HepG2 (cell line): ENCODE data around the gene MGST2. TPM values are rescaled to one million over a fixed set of nuclear protein-coding genes. Genes with fewer than 3 reads are reported as not detected.
A peak's percentile ranks its signal among the peaks of the same experiment; 100 is the strongest.

Source experiments
- ARHGAP35 ChIP-seq: sonication (generic); formaldehyde crosslinking; IDR thresholded peaks from 2 replicates; pipeline ENCODE4 v1.9.0; 2022; ENCODE audit warnings: mild to moderate bottlenecking, inconsistent platforms, moderate library complexity, missing genetic modification reagents, borderline replicate concordance
- CC2D1A ChIP-seq: sonication (generic); formaldehyde crosslinking; IDR thresholded peaks from 2 replicates; pipeline ENCODE4 v1.8.1; 2023; ENCODE audit warnings: mild to moderate bottlenecking, missing genetic modification reagents
- HNF1A ChIP-seq, 2 experiments: sonication (generic) in 1 of 2; formaldehyde crosslinking in 1 of 2; IDR thresholded peaks; 2 replicates each; pipeline versions ENCODE4 v1.4.0 to v1.6.1; 2016 to 2020; ENCODE audit warnings: borderline replicate concordance in 1 of 2, low read depth in 1 of 2, mild to moderate bottlenecking in 1 of 2, missing genetic modification reagents in 1 of 2
- HNRNPUL1 ChIP-seq: fragments of 200-400 bp; formaldehyde crosslinking; IDR thresholded peaks from 2 replicates; pipeline ENCODE4 v1.6.1; 2017; ENCODE audit warnings: low read depth, mild to moderate bottlenecking, low read length, moderate library complexity
- HOXA5 ChIP-seq: sonication (generic); formaldehyde crosslinking; IDR thresholded peaks from 2 replicates; pipeline ENCODE4 v1.4.0; 2020; ENCODE audit warnings: missing genetic modification reagents
- KAT8 ChIP-seq: IDR thresholded peaks from 2 replicates; pipeline ENCODE4 v1.6.1; 2016; ENCODE audit warnings: missing genetic modification reagents, missing compliant biosample characterization
- MYC ChIP-seq: sonication (generic); formaldehyde crosslinking; IDR thresholded peaks from 2 replicates; pipeline ENCODE4 v1.9.0; 2021; ENCODE audit warnings: missing genetic modification reagents, borderline replicate concordance
- RNF2 ChIP-seq: fragments of 450-650 bp; conservative IDR thresholded peaks from 2 replicates; pipeline ENCODE4 v1.6.1; 2016; ENCODE audit warnings: low read depth
- SAFB2 ChIP-seq: sonication (generic); formaldehyde crosslinking; IDR thresholded peaks from 2 replicates; pipeline ENCODE4 v1.5.1; 2020; ENCODE audit warnings: missing genetic modification reagents, low read depth, mild to moderate bottlenecking, borderline replicate concordance
- SOX5 ChIP-seq: IDR thresholded peaks from 2 replicates; pipeline ENCODE4 v1.6.1; 2016; ENCODE audit warnings: borderline replicate concordance
- TARDBP ChIP-seq: sonication (generic); formaldehyde crosslinking; IDR thresholded peaks from 2 replicates; pipeline ENCODE4 v1.8.0; 2022; ENCODE audit warnings: mild to moderate bottlenecking, missing genetic modification reagents
- TBL1XR1 ChIP-seq: fragments of 150-350 bp; IDR thresholded peaks from 2 replicates; pipeline ENCODE4 v1.6.1; 2014; ENCODE audit warnings: borderline replicate concordance, low read length; ENCODE audit not compliant: partially characterized antibody
- THAP11 ChIP-seq: IDR thresholded peaks from 2 replicates; pipeline ENCODE4 v1.6.1; 2016; ENCODE audit warnings: missing biosample characterization, missing genetic modification reagents
- XBP1 ChIP-seq: sonication (generic); formaldehyde crosslinking; IDR thresholded peaks from 2 replicates; pipeline ENCODE4 v1.5.0; 2020; ENCODE audit warnings: missing genetic modification reagents
- ZFYVE20 ChIP-seq: sonication (generic); formaldehyde crosslinking; IDR thresholded peaks from 2 replicates; pipeline ENCODE4 v1.8.0; 2023; ENCODE audit warnings: low read depth, mild to moderate bottlenecking, moderate library complexity, missing genetic modification reagents, borderline replicate concordance
- ZKSCAN1 ChIP-seq: fragments of 150-350 bp; IDR thresholded peaks from 2 replicates; pipeline ENCODE4 v1.6.1; 2014; ENCODE audit warnings: low read length
- ZNF563 ChIP-seq: sonication (generic); formaldehyde crosslinking; IDR thresholded peaks from 2 replicates; pipeline ENCODE4 v1.8.0; 2022; ENCODE audit warnings: mild to moderate bottlenecking, moderate library complexity, missing genetic modification reagents
- ZNF749 ChIP-seq: sonication (generic); formaldehyde crosslinking; IDR thresholded peaks from 2 replicates; pipeline ENCODE4 v1.8.0; 2022; ENCODE audit warnings: mild to moderate bottlenecking, missing genetic modification reagents, moderate library complexity, borderline replicate concordance
- polyA plus RNA-seq, 8 experiments: library from polyadenylated mRNA; depleted of rRNA in 3 of 8; stranded (reverse) in 7 of 8; unstranded in 1 of 8; fragments of >200 nt; fragmentation: Illumina TruSeq in 4 of 8; extraction: Trizol in 4 of 8; gene quantifications; 2 replicates each; pipeline versions ENCODE4 v1.2.1 to v1.2.3, GENCODE V29; 2011 to 2016; ENCODE audit warnings: low read depth in 4 of 8, missing spikeins in 1 of 8, mixed read lengths in 1 of 8; ENCODE audit not compliant: insufficient read depth in 1 of 8
- total RNA-seq, 5 experiments: library from RNA; depleted of rRNA; stranded (reverse); fragments of >200 nt; fragmentation: Illumina TruSeq; extraction: Trizol; gene quantifications; 2 replicates each; pipeline ENCODE4 v1.2.3, GENCODE V29; 2016; ENCODE audit warnings: low read depth in 1 of 5
- TF ChIP-seq, protein P1 (sequence below): sonication (generic); formaldehyde crosslinking; IDR thresholded peaks from 2 replicates; pipeline ENCODE4 v1.4.0; 2020; ENCODE audit warnings: missing genetic modification reagents
- TF ChIP-seq, protein P2 (sequence below): sonication (generic); formaldehyde crosslinking; IDR thresholded peaks from 2 replicates; pipeline ENCODE4 v1.9.0; 2021; ENCODE audit warnings: missing genetic modification reagents, mild to moderate bottlenecking, borderline replicate concordance
- TF ChIP-seq, protein P3 (sequence below): sonication (generic); formaldehyde crosslinking; IDR thresholded peaks from 2 replicates; pipeline ENCODE4 v1.4.0; 2020; ENCODE audit warnings: missing genetic modification reagents, low read depth, mild to moderate bottlenecking, borderline replicate concordance

MGST2 gene
- total and polyA plus RNA-seq, 2 of the 13 experiments (the other 11 are each of a cell fraction or from before 2014, with no cell fraction given): 205 to 416 TPM

DNA sequence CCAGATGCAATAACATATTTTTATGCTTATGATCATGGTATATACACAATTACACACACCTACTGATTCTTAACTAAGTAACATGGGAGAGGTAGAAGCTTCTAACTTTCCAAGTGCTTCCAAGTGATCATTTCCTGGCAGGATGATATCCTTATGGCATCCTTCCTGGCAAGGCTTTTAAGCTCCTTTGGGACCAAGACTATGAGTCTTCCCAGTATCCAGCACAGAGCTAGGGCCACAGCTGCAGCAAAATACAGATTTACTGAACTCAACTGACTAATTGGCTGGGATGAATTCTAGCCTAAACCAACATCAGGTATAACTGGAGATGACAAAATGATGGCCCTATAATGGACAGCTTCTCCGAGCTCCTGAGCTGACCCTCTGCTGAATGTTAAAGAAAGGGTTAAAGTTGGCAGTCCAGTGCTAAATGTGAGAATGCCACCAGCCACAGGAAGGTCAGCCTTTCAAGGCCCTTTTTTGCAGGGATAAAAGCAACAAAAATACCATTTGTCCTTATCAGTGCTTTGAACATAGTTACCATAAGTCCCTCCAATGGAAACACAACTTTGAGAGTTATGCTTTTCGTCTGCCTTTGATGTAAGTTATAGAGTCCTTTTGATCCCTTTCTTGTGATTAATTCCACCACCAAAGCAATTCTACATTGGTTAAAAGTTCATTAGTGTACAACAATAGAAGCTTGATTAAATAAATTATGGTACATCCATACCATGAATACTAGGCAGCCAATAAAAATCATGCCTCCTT is 73.4 kb downstream of the MGST2 start (continued):
- TF ChIP-seq HNF1A (IDR thresholded peaks at IDR 0.05; ENCODE audit: low read depth) (peak; percentile 59), HNF1A (CRISPR knock-in tag; IDR thresholded peaks at IDR 0.05; ENCODE audit: borderline replicate concordance) (peak; percentile 80; the same call in 1 of the 2 replicates), SOX5 (CRISPR knock-in tag) (peak; percentile 93), TBL1XR1 (peak; percentile 23), ZKSCAN1 (no peak), CC2D1A (no peak), ARHGAP35 (CRISPR knock-in tag) (no peak), XBP1 (CRISPR knock-in tag) (no peak), ZFYVE20 (CRISPR knock-in tag) (no peak), KAT8 (peak; percentile 63), SAFB2 (no peak; the same call in 1 of the 2 replicates), ZNF749 (CRISPR knock-in tag) (no peak), TARDBP (CRISPR knock-in tag) (0 out of 2 replicates have a peak, but pooled peaks have one; percentile 23), HNRNPUL1 (no peak), RNF2 (no peak), THAP11 (no peak), ZNF563 (CRISPR knock-in tag) (no peak), HOXA5 (CRISPR knock-in tag) (no peak), MYC (CRISPR knock-in tag) (no peak)
- TF ChIP-seq, protein P1, sequence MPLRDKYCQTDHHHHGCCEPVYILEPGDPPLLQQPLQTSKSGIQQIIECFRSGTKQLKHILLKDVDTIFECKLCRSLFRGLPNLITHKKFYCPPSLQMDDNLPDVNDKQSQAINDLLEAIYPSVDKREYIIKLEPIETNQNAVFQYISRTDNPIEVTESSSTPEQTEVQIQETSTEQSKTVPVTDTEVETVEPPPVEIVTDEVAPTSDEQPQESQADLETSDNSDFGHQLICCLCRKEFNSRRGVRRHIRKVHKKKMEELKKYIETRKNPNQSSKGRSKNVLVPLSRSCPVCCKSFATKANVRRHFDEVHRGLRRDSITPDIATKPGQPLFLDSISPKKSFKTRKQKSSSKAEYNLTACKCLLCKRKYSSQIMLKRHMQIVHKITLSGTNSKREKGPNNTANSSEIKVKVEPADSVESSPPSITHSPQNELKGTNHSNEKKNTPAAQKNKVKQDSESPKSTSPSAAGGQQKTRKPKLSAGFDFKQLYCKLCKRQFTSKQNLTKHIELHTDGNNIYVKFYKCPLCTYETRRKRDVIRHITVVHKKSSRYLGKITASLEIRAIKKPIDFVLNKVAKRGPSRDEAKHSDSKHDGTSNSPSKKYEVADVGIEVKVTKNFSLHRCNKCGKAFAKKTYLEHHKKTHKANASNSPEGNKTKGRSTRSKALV (CRISPR knock-in tag): no peak
- TF ChIP-seq, protein P2, sequence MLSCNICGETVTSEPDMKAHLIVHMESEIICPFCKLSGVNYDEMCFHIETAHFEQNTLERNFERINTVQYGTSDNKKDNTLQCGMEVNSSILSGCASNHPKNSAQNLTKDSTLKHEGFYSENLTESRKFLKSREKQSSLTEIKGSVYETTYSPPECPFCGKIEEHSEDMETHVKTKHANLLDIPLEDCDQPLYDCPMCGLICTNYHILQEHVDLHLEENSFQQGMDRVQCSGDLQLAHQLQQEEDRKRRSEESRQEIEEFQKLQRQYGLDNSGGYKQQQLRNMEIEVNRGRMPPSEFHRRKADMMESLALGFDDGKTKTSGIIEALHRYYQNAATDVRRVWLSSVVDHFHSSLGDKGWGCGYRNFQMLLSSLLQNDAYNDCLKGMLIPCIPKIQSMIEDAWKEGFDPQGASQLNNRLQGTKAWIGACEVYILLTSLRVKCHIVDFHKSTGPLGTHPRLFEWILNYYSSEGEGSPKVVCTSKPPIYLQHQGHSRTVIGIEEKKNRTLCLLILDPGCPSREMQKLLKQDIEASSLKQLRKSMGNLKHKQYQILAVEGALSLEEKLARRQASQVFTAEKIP: no peak
- TF ChIP-seq, protein P3, sequence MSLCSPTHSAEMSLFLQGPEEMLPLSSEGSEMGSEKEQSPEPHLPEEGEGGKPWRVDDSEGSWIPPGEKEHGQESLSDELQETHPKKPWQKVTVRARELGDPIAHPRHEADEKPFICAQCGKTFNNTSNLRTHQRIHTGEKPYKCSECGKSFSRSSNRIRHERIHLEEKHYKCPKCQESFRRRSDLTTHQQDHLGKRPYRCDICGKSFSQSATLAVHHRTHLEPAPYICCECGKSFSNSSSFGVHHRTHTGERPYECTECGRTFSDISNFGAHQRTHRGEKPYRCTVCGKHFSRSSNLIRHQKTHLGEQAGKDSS (CRISPR knock-in tag): peak; percentile 49; the same call in 1 of the 2 replicates
